ENCODE measurements around the gene NKPD1. TPM values are rescaled to one million over a fixed set of nuclear protein-coding genes. Genes with fewer than 3 reads are reported as not detected.
A peak's percentile ranks its signal among the peaks of the same experiment; 100 is the strongest.

The NKPD1 gene
- total and polyA plus RNA-seq, 9 of the 15 experiments (the other 6 are each of a cell fraction or from before 2014, with no cell fraction given), result 0.03 to 0.09 (median 0.04) TPM; not detected in 5

DNA sequence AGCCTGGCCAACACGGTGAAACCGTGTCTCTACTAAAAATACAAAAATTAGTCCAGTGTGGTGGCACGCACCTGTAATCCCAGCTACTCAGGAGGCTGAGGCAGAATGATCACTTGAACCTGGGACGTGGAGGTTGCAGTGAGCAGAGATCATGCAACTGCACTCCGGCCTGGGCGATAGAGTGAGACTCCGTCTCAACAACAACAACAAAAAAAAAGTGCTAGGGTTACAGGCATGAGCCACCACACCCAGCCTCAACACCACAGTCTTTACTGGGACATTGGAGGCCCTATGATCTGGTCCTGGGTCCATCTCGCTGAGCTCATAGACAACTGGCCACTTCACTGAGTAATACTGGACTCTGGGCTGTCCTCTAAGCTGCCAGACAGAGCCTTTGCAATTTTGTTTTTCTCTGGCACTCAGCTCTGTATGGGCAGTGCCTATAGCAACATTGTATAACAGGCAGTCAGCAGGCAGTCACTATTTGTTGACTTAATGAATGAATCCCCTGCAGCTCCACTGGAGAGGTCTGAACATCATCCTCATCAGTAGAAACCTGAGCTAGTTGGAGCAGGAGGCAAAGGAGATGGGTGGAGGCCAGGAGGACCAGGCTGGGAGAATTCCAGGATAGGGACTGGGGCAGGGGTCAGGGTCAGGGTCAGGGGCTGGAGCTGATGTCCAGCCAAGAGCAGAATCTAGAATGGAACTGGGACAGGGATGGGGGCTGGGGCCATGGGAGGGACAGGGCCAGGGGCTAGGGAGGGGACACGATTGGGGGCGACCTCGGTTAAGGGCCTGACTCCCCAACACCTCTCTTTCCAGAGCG is 25.9 kb upstream of the NKPD1 start:
- in situ Hi-C loops (cut with MboI), result no loop called here
- Histone ChIP-seq H3K4me2 (ENCODE audit: insufficient read depth, low read length) (no peak overlapping the region), H3K36me3 (ENCODE audit: control insufficient read depth, insufficient read depth, low read length) (peaks cover 2% of the 10 kb centered on the region; the same call in 1 of the 3 replicates), H4K20me1 (replicated peaks; ENCODE audit: control insufficient read depth, insufficient read depth, low read length) (no peaks in the 10 kb centered on the region), H3K9ac (ENCODE audit: insufficient read depth in 1 of 2, low read depth in 2 of 2, low read length in 2 of 2) (no peak overlapping the region), H3K9me3 (replicated peaks; ENCODE audit: control insufficient read depth, insufficient read depth, low read depth, low read length) (no peaks in the 10 kb centered on the region), H3K27ac (ENCODE audit: extremely low read depth, low read depth, low read length) (no peak overlapping the region), H3K4me1 (replicated peaks in 1 of 2; ENCODE audit: control insufficient read depth in 2 of 2, insufficient read depth in 2 of 2, low read length in 2 of 2) (peaks cover 0 to 7% of the 10 kb centered on the region in 2 experiments), H3K9me1 (ENCODE audit: control insufficient read depth, insufficient read depth, low read length) (no peaks in the 10 kb centered on the region), H3K79me2 (ENCODE audit: control insufficient read depth, insufficient read depth, low read length) (0 out of 3 replicates have a peak, but pooled peaks cover 1% of the 10 kb centered on the region), H3K27me3 (ENCODE audit: control insufficient read depth in 2 of 2, insufficient read depth in 2 of 2, low read length in 2 of 2) (no peaks in the 10 kb centered on the region), H2AFZ (ENCODE audit: low read depth, low read length) (no peak overlapping the region), H3K4me3 (no peak overlapping the region)
- ATAC-seq (no peak), FAIRE-seq (no peak), DNase-seq (ENCODE audit: extremely low read depth in 1 of 4, low spot score in 3 of 4) (peak in 1 of 4 experiments; percentile 1)
- intact Hi-C loops (cut with micrococcal nuclease), result loop anchor here (1.0 to 5.0 kb wide), 2 partner anchors 24 to 169 kb away; no protein-coding TSS in a partner anchor
- CTCF ChIA-PET (ENCODE audit: low intra/inter-chr PET ratio), result no interaction called here
- 51% methylated on average over 7 of the region's 12 CpGs for WGBS (ENCODE audit: insufficient coverage, low coverage, missing lambda C conversion rate)
- POLR2A ChIA-PET, result interaction anchor here (0.6 to 0.7 kb wide), 2 partner anchors 39 to 152 kb away, joined by 3 read pairs; no protein-coding TSS in a partner anchor
- no TSS peak for BruUV-seq (replicated peaks)
- TF ChIP-seq, protein P1, sequence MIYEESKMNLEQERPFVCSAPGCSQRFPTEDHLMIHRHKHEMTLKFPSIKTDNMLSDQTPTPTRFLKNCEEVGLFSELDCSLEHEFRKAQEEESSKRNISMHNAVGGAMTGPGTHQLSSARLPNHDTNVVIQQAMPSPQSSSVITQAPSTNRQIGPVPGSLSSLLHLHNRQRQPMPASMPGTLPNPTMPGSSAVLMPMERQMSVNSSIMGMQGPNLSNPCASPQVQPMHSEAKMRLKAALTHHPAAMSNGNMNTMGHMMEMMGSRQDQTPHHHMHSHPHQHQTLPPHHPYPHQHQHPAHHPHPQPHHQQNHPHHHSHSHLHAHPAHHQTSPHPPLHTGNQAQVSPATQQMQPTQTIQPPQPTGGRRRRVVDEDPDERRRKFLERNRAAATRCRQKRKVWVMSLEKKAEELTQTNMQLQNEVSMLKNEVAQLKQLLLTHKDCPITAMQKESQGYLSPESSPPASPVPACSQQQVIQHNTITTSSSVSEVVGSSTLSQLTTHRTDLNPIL (CRISPR knock-in tag; IDR thresholded peaks at IDR 0.05), result no peak
- TF ChIP-seq GTF2A2 (tag; IDR thresholded peaks at IDR 0.05) (no peak), CBX2 (IDR thresholded peaks at IDR 0.05; ENCODE audit: insufficient read depth, low read length, poor library complexity, severe bottlenecking) (no peak), RBM22 (IDR thresholded peaks at IDR 0.05; ENCODE audit: low read depth, low read length, poor library complexity, severe bottlenecking) (no peak), CAMTA2 (CRISPR knock-in tag; conservative IDR thresholded peaks at IDR 0.05) (no peak), SAFB (IDR thresholded peaks at IDR 0.05; ENCODE audit: borderline replicate concordance, low read depth, low read length) (no peak), EWSR1 (IDR thresholded peaks at IDR 0.05; ENCODE audit: borderline replicate concordance, low read depth, partially characterized antibody) (no peak), ZNF586 (CRISPR knock-in tag; conservative IDR thresholded peaks at IDR 0.05) (no peak), RFX7 (CRISPR knock-in tag; IDR thresholded peaks at IDR 0.05) (no peak), XRCC3 (IDR thresholded peaks at IDR 0.05) (no peak), KLF10 (CRISPR knock-in tag; IDR thresholded peaks at IDR 0.05) (no peak)
- TF ChIP-seq, protein P2, sequence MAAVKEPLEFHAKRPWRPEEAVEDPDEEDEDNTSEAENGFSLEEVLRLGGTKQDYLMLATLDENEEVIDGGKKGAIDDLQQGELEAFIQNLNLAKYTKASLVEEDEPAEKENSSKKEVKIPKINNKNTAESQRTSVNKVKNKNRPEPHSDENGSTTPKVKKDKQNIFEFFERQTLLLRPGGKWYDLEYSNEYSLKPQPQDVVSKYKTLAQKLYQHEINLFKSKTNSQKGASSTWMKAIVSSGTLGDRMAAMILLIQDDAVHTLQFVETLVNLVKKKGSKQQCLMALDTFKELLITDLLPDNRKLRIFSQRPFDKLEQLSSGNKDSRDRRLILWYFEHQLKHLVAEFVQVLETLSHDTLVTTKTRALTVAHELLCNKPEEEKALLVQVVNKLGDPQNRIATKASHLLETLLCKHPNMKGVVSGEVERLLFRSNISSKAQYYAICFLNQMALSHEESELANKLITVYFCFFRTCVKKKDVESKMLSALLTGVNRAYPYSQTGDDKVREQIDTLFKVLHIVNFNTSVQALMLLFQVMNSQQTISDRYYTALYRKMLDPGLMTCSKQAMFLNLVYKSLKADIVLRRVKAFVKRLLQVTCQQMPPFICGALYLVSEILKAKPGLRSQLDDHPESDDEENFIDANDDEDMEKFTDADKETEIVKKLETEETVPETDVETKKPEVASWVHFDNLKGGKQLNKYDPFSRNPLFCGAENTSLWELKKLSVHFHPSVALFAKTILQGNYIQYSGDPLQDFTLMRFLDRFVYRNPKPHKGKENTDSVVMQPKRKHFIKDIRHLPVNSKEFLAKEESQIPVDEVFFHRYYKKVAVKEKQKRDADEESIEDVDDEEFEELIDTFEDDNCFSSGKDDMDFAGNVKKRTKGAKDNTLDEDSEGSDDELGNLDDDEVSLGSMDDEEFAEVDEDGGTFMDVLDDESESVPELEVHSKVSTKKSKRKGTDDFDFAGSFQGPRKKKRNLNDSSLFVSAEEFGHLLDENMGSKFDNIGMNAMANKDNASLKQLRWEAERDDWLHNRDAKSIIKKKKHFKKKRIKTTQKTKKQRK (IDR thresholded peaks at IDR 0.05; ENCODE audit: borderline replicate concordance, low read depth, low read length), result no peak
- TF ChIP-seq, protein P3, sequence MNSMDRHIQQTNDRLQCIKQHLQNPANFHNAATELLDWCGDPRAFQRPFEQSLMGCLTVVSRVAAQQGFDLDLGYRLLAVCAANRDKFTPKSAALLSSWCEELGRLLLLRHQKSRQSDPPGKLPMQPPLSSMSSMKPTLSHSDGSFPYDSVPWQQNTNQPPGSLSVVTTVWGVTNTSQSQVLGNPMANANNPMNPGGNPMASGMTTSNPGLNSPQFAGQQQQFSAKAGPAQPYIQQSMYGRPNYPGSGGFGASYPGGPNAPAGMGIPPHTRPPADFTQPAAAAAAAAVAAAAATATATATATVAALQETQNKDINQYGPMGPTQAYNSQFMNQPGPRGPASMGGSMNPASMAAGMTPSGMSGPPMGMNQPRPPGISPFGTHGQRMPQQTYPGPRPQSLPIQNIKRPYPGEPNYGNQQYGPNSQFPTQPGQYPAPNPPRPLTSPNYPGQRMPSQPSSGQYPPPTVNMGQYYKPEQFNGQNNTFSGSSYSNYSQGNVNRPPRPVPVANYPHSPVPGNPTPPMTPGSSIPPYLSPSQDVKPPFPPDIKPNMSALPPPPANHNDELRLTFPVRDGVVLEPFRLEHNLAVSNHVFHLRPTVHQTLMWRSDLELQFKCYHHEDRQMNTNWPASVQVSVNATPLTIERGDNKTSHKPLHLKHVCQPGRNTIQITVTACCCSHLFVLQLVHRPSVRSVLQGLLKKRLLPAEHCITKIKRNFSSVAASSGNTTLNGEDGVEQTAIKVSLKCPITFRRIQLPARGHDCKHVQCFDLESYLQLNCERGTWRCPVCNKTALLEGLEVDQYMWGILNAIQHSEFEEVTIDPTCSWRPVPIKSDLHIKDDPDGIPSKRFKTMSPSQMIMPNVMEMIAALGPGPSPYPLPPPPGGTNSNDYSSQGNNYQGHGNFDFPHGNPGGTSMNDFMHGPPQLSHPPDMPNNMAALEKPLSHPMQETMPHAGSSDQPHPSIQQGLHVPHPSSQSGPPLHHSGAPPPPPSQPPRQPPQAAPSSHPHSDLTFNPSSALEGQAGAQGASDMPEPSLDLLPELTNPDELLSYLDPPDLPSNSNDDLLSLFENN (IDR thresholded peaks at IDR 0.05; ENCODE audit: low read depth in 2 of 2, low read length in 2 of 2), result no peak

Measured in K562 (cell line).